AG04450 (cell line): ENCODE results near the gene EIF3I. TPM values are rescaled to one million over a fixed set of nuclear protein-coding genes. Genes with fewer than 3 reads are reported as not detected.

ENCODE experiments used
- CTCF ChIA-PET: fragments of 300-600, 350-600 bp; formaldehyde crosslinking; extraction: SDS; loops from one replicate; lab custom pipeline; 2022; ENCODE audit warnings: antibody characterized with exemption, inconsistent platforms; lab: Charles Lee
- POLR2A ChIA-PET: fragments of 350-600 bp; formaldehyde crosslinking; extraction: SDS; loops from one replicate; lab custom pipeline; 2021; ENCODE audit warnings: antibody characterized with exemption, inconsistent platforms; lab: Yijun Ruan, JAX
- DNase-seq: peaks from one replicate; pipeline ENCODE4 v3.0.0-alpha.2; 2011; ENCODE audit warnings: low read depth, low spot score
- H3K27ac ChIP-seq: one replicate; pipeline ENCODE4 v1.5.1; 2012; ENCODE audit warnings: low read depth, low read length, control low read depth
- H3K27me3 ChIP-seq: one replicate; pipeline ENCODE4 v1.6.0; 2012; ENCODE audit warnings: low read length; ENCODE audit not compliant: control insufficient read depth, insufficient read depth
- H3K4me3 ChIP-seq: 2 replicates; pipeline ENCODE4 v1.5.1; 2011; ENCODE audit warnings: mild to moderate bottlenecking, low read depth, low read length, control low read depth
- H3K9me3 ChIP-seq: 2 replicates; pipeline ENCODE4 v1.5.1; 2012; ENCODE audit warnings: low read length; ENCODE audit not compliant: control insufficient read depth, insufficient read depth
- polyA plus RNA-seq: library from polyadenylated mRNA; depleted of rRNA; stranded (reverse); fragments of >200 nt; gene quantifications from 2 replicates; pipeline ENCODE4 v1.2.3, GENCODE V29; 2011
- TF ChIP-seq, protein P1 (sequence below): IDR thresholded peaks from 2 replicates; pipeline ENCODE4 v1.5.1; 2011; ENCODE audit warnings: low read depth, low read length, control low read depth, inconsistent platforms

The EIF3I gene
- polyA plus RNA-seq, 1 experiment: 357 TPM

DNA sequence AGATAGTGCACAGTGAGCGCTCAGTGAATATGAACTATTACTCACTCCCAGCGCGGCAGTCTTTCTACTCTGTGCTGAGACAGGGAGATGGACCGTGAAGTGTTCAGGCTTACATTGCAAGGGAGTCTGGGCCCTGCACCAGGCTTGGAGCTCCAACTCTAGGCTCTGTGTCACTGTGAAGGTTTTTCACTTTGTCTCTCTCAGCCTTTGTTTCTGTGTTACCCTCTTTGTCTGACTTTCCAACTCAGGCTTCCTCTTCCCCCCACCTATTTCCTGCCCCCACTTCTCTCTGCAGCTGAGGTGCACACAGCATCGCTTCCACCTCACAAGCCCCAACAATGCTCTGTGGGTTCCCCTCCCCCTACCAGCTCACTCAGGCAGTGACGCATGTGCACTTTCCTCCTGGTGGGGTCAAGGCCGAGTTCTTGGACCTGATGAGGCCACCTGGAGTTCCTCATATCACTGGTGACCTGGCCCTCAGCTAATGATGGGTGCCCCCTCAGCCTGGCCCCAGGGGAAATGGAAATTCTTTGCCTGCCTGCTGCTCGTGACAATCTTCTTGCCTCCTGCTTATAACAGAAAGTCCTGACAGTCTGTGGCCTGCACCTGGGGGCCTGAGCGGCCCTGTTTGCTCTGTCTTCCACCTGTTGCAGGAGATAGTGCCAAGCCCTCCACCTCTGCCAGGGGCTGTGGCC lies 27.8 kb downstream of the EIF3I start:
- POLR2A ChIA-PET: interaction anchor here (0.7 kb wide), 1 partner anchor 9 kb away, joined by 5 read pairs; no protein-coding TSS in a partner anchor
- no peaks in the 10 kb centered on the region; the same call in 1 of the 2 replicates for H3K9me3 ChIP-seq
- no peak overlapping the region for H3K27ac ChIP-seq
- H3K27me3 ChIP-seq: no peaks in the 10 kb centered on the region
- no peak overlapping the region for H3K4me3 ChIP-seq
- no peak for DNase-seq
- TF ChIP-seq, protein P1, sequence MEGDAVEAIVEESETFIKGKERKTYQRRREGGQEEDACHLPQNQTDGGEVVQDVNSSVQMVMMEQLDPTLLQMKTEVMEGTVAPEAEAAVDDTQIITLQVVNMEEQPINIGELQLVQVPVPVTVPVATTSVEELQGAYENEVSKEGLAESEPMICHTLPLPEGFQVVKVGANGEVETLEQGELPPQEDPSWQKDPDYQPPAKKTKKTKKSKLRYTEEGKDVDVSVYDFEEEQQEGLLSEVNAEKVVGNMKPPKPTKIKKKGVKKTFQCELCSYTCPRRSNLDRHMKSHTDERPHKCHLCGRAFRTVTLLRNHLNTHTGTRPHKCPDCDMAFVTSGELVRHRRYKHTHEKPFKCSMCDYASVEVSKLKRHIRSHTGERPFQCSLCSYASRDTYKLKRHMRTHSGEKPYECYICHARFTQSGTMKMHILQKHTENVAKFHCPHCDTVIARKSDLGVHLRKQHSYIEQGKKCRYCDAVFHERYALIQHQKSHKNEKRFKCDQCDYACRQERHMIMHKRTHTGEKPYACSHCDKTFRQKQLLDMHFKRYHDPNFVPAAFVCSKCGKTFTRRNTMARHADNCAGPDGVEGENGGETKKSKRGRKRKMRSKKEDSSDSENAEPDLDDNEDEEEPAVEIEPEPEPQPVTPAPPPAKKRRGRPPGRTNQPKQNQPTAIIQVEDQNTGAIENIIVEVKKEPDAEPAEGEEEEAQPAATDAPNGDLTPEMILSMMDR: no peak
- CTCF ChIA-PET: interaction anchor here (0.6 kb wide), 1 partner anchor 16 kb away, joined by 6 read pairs; no protein-coding TSS in a partner anchor

DNA sequence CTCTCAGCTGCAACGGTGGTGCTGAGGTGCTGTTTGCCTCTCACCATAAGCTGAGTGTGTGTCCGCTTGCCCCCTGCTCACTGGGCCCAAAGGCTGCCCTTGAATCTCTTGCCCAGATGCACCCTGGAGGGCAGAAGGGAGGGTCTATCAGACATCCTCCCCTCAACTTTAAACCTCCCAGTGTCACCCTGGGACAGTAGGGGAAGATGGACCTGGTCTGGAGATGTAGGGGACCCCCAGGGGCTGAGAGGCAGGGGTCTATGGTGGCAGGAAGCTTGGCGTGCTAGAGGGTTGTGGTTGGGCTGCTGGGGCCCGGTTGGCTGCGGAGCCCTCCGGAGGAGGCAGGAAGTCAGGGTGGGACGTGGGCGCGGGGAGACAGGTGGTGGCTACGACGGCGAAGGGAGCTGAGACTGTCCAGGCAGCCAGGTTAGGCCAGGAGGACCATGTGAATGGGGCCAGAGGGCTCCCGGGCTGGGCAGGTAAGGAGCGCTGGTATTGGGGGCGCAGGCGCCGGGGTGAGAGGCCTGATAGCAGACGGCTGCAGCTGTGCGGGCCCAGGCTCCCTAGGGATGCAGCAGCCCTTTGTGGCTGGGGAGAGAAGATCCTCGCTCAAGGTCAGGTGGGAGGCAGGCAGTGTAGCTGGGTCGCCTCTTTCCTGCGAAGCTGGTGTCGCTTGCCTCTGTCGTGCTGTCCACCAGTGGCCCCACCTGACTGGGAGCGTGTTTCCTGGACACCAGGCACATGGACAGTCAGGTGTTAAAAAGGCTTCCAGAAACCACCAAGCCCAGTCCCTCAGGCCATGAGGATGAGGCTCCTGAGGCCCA lies 28.9 kb downstream of the EIF3I start, which contains the start of gene LCK:
LCK (plus strand) TSS at position 373 of the 824 bp plus-strand sequence. CDS start 23,065 bp downstream, outside the sequence.
- TF ChIP-seq, protein P1: no peak
- DNase-seq: no peak
- H3K27ac ChIP-seq: no peak within 1 kb of the TSS
- ChIA-PET CTCF (no interaction called here), POLR2A (no interaction called here)
- no peaks in the 10 kb centered on the region for H3K27me3 ChIP-seq
- H3K9me3 ChIP-seq: no peaks in the 10 kb centered on the region; the same call in 1 of the 2 replicates
- no peak within 1 kb of the TSS for H3K4me3 ChIP-seq

DNA sequence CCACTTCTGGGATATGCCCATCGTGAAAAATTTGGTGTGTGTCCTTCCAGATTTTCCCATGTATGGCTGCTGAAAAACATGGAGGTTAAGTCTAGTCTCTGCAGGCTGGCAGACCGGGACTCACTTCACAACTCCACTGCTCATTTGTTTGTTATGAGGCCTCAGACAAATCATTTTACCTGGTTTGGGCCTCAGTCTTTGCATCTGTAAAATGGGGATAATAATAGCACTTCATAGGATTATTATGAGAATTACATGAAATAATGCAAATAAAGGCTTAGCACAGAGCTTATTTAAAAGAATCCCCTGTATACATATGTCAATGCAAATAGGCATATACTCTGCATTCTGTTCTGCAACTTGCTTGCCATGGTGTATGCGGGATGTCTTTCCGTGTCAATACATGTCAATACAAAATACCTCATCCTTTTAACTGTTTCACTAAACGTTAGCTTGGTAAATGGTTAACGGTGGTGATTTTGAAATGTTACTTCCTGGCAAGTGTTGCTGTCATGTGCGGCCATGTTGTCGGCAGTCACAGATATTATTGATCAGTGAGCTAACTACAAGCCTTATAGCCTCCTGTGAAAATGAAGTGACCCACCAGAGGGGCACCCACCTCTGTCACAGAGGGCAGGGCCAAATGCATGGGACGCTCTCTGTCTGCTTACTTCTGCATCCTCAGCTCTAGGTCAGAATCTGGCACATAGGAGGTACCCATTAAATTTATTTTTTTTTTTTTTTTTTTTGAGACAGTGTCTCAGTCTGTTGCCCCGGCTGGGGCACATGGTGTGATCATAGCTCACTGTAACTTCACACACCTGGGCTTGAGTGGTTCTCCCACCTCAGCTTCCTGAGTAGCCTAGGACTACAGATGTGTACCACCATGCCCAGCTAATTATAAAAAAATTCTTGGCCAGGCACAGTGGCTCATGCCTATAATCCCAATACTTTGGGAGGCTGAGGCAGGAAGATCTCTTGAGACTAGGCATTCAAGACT lies 33.2 kb downstream of the EIF3I start:
- Histone ChIP-seq H3K27me3 (no peaks in the 10 kb centered on the region), H3K9me3 (no peaks in the 10 kb centered on the region), H3K27ac (no peak overlapping the region), H3K4me3 (no peak overlapping the region)
- ChIA-PET CTCF (interaction anchor here (0.6 to 1.4 kb wide), 2 partner anchors 9 to 32 kb away, joined by 4 to 9 read pairs; no protein-coding TSS in a partner anchor), POLR2A (no interaction called here)
- TF ChIP-seq, protein P1: no peak
- DNase-seq: no peak

DNA sequence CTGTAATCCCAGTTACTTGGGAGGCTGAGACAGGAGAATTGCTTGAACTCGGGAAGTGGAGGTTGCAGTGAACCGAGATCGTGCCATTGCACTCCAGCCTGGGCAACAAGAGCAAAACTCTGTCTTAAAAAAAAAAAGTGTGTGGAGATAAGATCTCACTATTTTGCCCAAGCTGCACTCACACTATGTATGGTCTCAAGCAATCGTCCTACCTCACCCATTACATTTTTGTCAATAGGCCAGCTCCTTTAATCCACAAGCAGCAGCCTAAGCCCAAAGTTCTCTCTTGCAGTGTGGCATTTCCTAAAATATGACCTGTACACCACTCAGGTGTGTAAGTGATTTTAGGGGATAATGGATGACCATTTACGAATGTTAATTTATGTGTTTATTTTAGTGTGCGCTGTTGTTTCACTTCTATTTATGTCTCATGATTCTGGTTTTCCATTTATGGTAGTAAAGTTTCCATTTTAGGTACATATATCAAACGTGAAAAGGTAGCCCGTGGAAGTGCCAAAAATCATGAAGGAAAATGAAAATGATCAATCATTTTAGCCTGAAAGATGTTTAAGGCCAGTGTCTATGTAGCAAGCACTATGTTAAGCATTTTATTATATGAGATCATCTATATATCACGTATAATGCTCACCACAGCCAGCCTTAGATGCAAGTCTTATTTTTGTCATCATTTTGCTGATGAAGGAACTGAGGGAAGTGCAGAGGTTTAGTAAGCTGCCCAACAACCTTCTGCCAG lies 34.4 kb downstream of the EIF3I start:
- Histone ChIP-seq H3K4me3 (no peak overlapping the region), H3K9me3 (no peaks in the 10 kb centered on the region), H3K27me3 (no peaks in the 10 kb centered on the region), H3K27ac (no peak overlapping the region)
- DNase-seq: no peak
- CTCF ChIA-PET: interaction anchor here (1.4 to 2.6 kb wide), 2 partner anchors 8 to 10 kb away, joined by 9 to 14 read pairs; no protein-coding TSS in a partner anchor
- TF ChIP-seq, protein P1: no peak
- POLR2A ChIA-PET: no interaction called here
